ENCODE measurements around the gene VASH2.
"Not testable (repeated sequence)": the region's sequence is repeated elsewhere in the genome, so short reads cannot be mapped to it uniquely, and the experiment has no call there.

VASH2 gene

GRCh38 chr1:212982430-212983152 lies 32.2 kb downstream of the VASH2 start:
- DNase-seq: no peak

GRCh38 chr1:212983482-212983881 lies 33.1 kb downstream of the VASH2 start:
- DNase-seq: no peak

- DNase-seq: no peak
These were observed 34.4 kb downstream of the VASH2 start for GRCh38 chr1:212984522-212985291.

- no peak for DNase-seq
These were observed 36.2 kb downstream of the VASH2 start for GRCh38 chr1:212986551-212986950.

GRCh38 chr1:212987702-212988322 lies 37.5 kb downstream of the VASH2 start:
- DNase-seq: no peak

GRCh38 chr1:212990276-212990675 lies 39.9 kb downstream of the VASH2 start:
- DNase-seq: no peak

GRCh38 chr1:212993960-212994359 lies 43.6 kb downstream of the VASH2 start:
- DNase-seq: not testable (repeated sequence)

- DNase-seq: no peak
These were observed 44.6 kb downstream of the VASH2 start for GRCh38 chr1:212994926-212995325.

- no peak for DNase-seq
These were observed 52.9 kb downstream of the VASH2 start for GRCh38 chr1:213003256-213003655.

GRCh38 chr1:213008564-213008963 lies 58.2 kb downstream of the VASH2 start:
- DNase-seq: no peak

- no peak for DNase-seq
These were observed 64.3 kb downstream of the VASH2 start for GRCh38 chr1:213014642-213015041.

- DNase-seq: peak; percentile 95
These were observed 65.0 kb downstream of the VASH2 start, which contains the start of gene ANGEL2 for GRCh38 chr1:213015099-213016050. TSS of gene ANGEL2 (minus strand) at chr1:213015867. CDS start at chr1:213015671, 196 bp downstream.

- no peak for DNase-seq
These were observed 67.3 kb downstream of the VASH2 start for GRCh38 chr1:213017447-213018273.

GRCh38 chr1:213019450-213019849 lies 69.1 kb downstream of the VASH2 start:
- DNase-seq: no peak

- DNase-seq: no peak
These were observed 69.7 kb downstream of the VASH2 start for GRCh38 chr1:213020016-213020415.

GRCh38 chr1:213027024-213027423 lies 76.7 kb downstream of the VASH2 start:
- DNase-seq: not testable (repeated sequence)

- no peak for DNase-seq
These were observed 82.3 kb downstream of the VASH2 start for GRCh38 chr1:213032651-213033050.

GRCh38 chr1:213034713-213035112 lies 84.4 kb downstream of the VASH2 start:
- no peak for DNase-seq

GRCh38 chr1:213035573-213035972 lies 85.2 kb downstream of the VASH2 start:
- no peak for DNase-seq
